Stimulated activated CD4-positive, alpha-beta T cell treated with anti-CD3 and anti-CD28 coated beads, TNF-alpha, amount 100 ng/mL, for 1 hour (primary cell): Measurements from ENCODE around the gene PITPNM1.

Experiments
- DNase-seq, 3 donors: peaks; one replicate each; pipeline ENCODE4 v3.0.0-alpha.2; 2020; ENCODE audit warnings: low read depth in 3 of 3, low spot score in 1 of 3

Gene PITPNM1

GRCh38 chr11:67445515-67445914, 59.6 kb downstream of the PITPNM1 start:
- DNase-seq = no peak

GRCh38 chr11:67442504-67443404, 62.4 kb downstream of the PITPNM1 start:
- DNase-seq = no peak
